Smooth muscle cell of bladder (primary cell): ENCODE results near the gene ZNF90. TPM values are rescaled to one million over a fixed set of nuclear protein-coding genes. Genes with fewer than 3 reads are reported as not detected.

Experiments
- total RNA-seq: library from RNA; depleted of rRNA; stranded (reverse); fragments of >200 nt; gene quantifications from 2 replicates; pipeline ENCODE4 v1.2.3, GENCODE V29; 2014

Gene ZNF90
- total RNA-seq, result 0.57 and 0.92 TPM in 2 replicates

DNA sequence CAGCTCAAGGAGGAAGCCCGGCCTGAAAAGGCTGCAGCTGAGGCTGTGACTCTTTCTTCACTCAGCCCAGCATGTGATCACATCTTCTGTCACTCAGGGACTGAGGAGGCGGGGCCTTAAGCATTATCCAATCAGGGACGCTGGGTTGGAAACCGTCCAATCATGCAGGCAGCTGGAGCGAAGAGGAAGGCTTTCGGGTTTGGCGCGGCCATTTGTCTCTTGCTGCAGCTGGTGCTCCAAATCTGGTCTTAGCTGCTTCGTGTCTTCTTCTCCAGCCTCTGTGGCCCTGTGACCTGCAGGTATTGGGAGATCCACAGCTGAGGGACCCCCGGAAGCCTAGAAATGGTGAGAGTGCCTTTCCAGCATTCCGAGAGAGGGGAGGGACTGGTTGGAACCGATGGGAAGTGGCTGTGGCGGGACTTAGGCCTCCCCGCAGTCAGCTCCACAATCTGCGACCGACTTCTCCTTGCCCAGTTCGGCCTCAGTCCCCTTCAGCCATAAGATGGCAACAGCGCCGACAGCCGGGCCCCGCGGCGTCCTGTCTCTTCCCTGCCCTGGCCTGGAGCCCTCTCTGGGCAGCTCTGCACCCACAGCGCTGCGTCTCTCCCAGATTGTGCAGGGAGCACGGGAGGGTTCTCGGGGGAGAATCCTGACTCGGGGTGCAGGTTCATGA, at the start of gene ZNF90:
ZNF90 (plus strand) TSS at position 210 of the 673 bp plus-strand sequence; CDS start at position 343, 133 bp downstream.

GRCh38 chr19:20039203-20039723, 38.5 kb upstream of the ZNF90 start, which contains the start of gene ZNF682:
ZNF682 (minus strand) TSS chr19:20039505; CDS start chr19:20039345, 160 bp downstream.

GRCh38 chr19:20167020-20167644, 89.3 kb downstream of the ZNF90 start, which contains the start of gene ZNF486:
ZNF486 (plus strand) TSS chr19:20167214; CDS start chr19:20167331, 117 bp downstream.

Other genes with a start within 250 kb of the ZNF90 start
- 2.3 and 3.7 TPM in 2 replicates for gene ZNF253, start 212.1 kb upstream of the ZNF90 start, total RNA-seq
- 1.7 and 1.9 TPM in 2 replicates for gene ZNF93, start 177.1 kb upstream of the ZNF90 start, total RNA-seq
- gene ZNF682, start 38.5 kb upstream of the ZNF90 start, total RNA-seq, result 1.0 and 1.7 TPM in 2 replicates
- gene ZNF486, start 89.2 kb downstream of the ZNF90 start, total RNA-seq, result 3.6 and 3.7 TPM in 2 replicates